ENCODE data around the gene ACSM6.
"Not testable (repeated sequence)": the region's sequence is repeated elsewhere in the genome, so short reads cannot be mapped to it uniquely, and the experiment has no call there.

The ACSM6 gene

GRCh38 chr10:95235676-95236067 is 41.6 kb downstream of the ACSM6 start:
- Histone ChIP-seq H3K4me3 (ENCODE audit: low read length) (no peak overlapping the region), H3K9me3 (ENCODE audit: insufficient read depth, low read depth, low read length) (peaks cover 4% of the 10 kb centered on the region; the same call in 1 of the 2 replicates), H3K27ac (ENCODE audit: low read depth, low read length) (peak overlapping the region; percentile 47; the same call in 1 of the 2 replicates), H3K9ac (ENCODE audit: low read depth, low read length) (no peak overlapping the region), H3K4me1 (ENCODE audit: insufficient read depth, low read length) (peaks cover 23% of the 10 kb centered on the region), H3K27me3 (ENCODE audit: insufficient read depth, low read length) (no peaks in the 10 kb centered on the region), H3K36me3 (ENCODE audit: insufficient read depth, low read length) (peaks cover 51% of the 10 kb centered on the region)
- WGBS: 92% methylated on average over 3 of the region's 3 CpGs

GRCh38 chr10:95236068-95236903 is 42.2 kb downstream of the ACSM6 start:
- no peak overlapping the region; the same call in 1 of the 2 replicates for H3K27ac ChIP-seq (ENCODE audit: low read depth, low read length)
- H3K36me3 ChIP-seq (ENCODE audit: insufficient read depth, low read length): peaks cover 57% of the 10 kb centered on the region
- no peak overlapping the region; the same call in 1 of the 2 replicates for H3K9ac ChIP-seq (ENCODE audit: low read depth, low read length)
- WGBS: 92% methylated on average over 6 of the region's 6 CpGs
- no peak overlapping the region for H3K4me3 ChIP-seq (ENCODE audit: low read length)
- H3K4me1 ChIP-seq (ENCODE audit: insufficient read depth, low read length): peaks cover 21% of the 10 kb centered on the region
- H3K27me3 ChIP-seq (ENCODE audit: insufficient read depth, low read length): no peaks in the 10 kb centered on the region
- H3K9me3 ChIP-seq (ENCODE audit: insufficient read depth, low read depth, low read length): peaks cover 4% of the 10 kb centered on the region; the same call in 1 of the 2 replicates

- H3K27me3 ChIP-seq (ENCODE audit: insufficient read depth, low read length): no peaks in the 10 kb centered on the region
- H3K9me3 ChIP-seq (ENCODE audit: insufficient read depth, low read depth, low read length): peaks cover 4% of the 10 kb centered on the region; the same call in 1 of the 2 replicates
- peaks cover 67% of the 10 kb centered on the region for H3K36me3 ChIP-seq (ENCODE audit: insufficient read depth, low read length)
- H3K27ac ChIP-seq (ENCODE audit: low read depth, low read length): no peak overlapping the region
- no peak overlapping the region for H3K9ac ChIP-seq (ENCODE audit: low read depth, low read length)
- peaks cover 12% of the 10 kb centered on the region for H3K4me1 ChIP-seq (ENCODE audit: insufficient read depth, low read length)
- H3K4me3 ChIP-seq (ENCODE audit: low read length): no peak overlapping the region
- WGBS: 86% methylated on average over 12 of the region's 12 CpGs
Measured at GRCh38 chr10:95237376-95238170, 43.5 kb downstream of the ACSM6 start.

GRCh38 chr10:95240096-95240495 is 46.1 kb downstream of the ACSM6 start:
- not testable (repeated sequence) for H3K9me3 ChIP-seq (ENCODE audit: insufficient read depth, low read depth, low read length); H3K4me3 ChIP-seq (ENCODE audit: low read length); H3K9ac ChIP-seq (ENCODE audit: low read depth, low read length); H3K4me1 ChIP-seq (ENCODE audit: insufficient read depth, low read length); H3K27ac ChIP-seq (ENCODE audit: low read depth, low read length); H3K27me3 ChIP-seq (ENCODE audit: insufficient read depth, low read length)
- WGBS: 99% methylated on average over 3 of the region's 3 CpGs
- peaks cover 75% of the 10 kb centered on the region for H3K36me3 ChIP-seq (ENCODE audit: insufficient read depth, low read length)

- Histone ChIP-seq H3K9me3 (ENCODE audit: insufficient read depth, low read depth, low read length) (peaks cover 4% of the 10 kb centered on the region; the same call in 1 of the 2 replicates), H3K27ac (ENCODE audit: low read depth, low read length) (no peak overlapping the region), H3K36me3 (ENCODE audit: insufficient read depth, low read length) (peaks cover 81% of the 10 kb centered on the region), H3K4me3 (ENCODE audit: low read length) (no peak overlapping the region), H3K9ac (ENCODE audit: low read depth, low read length) (no peak overlapping the region), H3K27me3 (ENCODE audit: insufficient read depth, low read length) (no peaks in the 10 kb centered on the region), H3K4me1 (ENCODE audit: insufficient read depth, low read length) (peaks cover 6% of the 10 kb centered on the region; the same call in 1 of the 2 replicates)
- WGBS: 89% methylated on average over 6 of the region's 6 CpGs
Measured at GRCh38 chr10:95240811-95241210, 46.8 kb downstream of the ACSM6 start.

GRCh38 chr10:95241533-95241932 is 47.5 kb downstream of the ACSM6 start:
- peaks cover 4% of the 10 kb centered on the region; the same call in 1 of the 2 replicates for H3K9me3 ChIP-seq (ENCODE audit: insufficient read depth, low read depth, low read length)
- 79% methylated on average over 3 of the region's 4 CpGs for WGBS
- no peaks in the 10 kb centered on the region for H3K4me1 ChIP-seq (ENCODE audit: insufficient read depth, low read length)
- H3K36me3 ChIP-seq (ENCODE audit: insufficient read depth, low read length): peaks cover 80% of the 10 kb centered on the region
- no peak overlapping the region for H3K4me3 ChIP-seq (ENCODE audit: low read length)
- no peak overlapping the region for H3K27ac ChIP-seq (ENCODE audit: low read depth, low read length)
- no peaks in the 10 kb centered on the region for H3K27me3 ChIP-seq (ENCODE audit: insufficient read depth, low read length)
- no peak overlapping the region for H3K9ac ChIP-seq (ENCODE audit: low read depth, low read length)

- H3K4me1 ChIP-seq (ENCODE audit: insufficient read depth, low read length): peaks cover 11% of the 10 kb centered on the region
- H3K4me3 ChIP-seq (ENCODE audit: low read length): no peak overlapping the region
- H3K36me3 ChIP-seq (ENCODE audit: insufficient read depth, low read length): peaks cover 75% of the 10 kb centered on the region
- peaks cover 4% of the 10 kb centered on the region; the same call in 1 of the 2 replicates for H3K9me3 ChIP-seq (ENCODE audit: insufficient read depth, low read depth, low read length)
- no peak overlapping the region for H3K9ac ChIP-seq (ENCODE audit: low read depth, low read length)
- H3K27ac ChIP-seq (ENCODE audit: low read depth, low read length): no peak overlapping the region
- no peaks in the 10 kb centered on the region for H3K27me3 ChIP-seq (ENCODE audit: insufficient read depth, low read length)
- WGBS: 75% methylated on average over 8 of the region's 8 CpGs
Measured at GRCh38 chr10:95242581-95243317, 48.7 kb downstream of the ACSM6 start.

- H3K4me3 ChIP-seq (ENCODE audit: low read length): no peak overlapping the region
- WGBS: 78% methylated on average over 3 of the region's 3 CpGs
- peaks cover 12% of the 10 kb centered on the region for H3K4me1 ChIP-seq (ENCODE audit: insufficient read depth, low read length)
- H3K36me3 ChIP-seq (ENCODE audit: insufficient read depth, low read length): peaks cover 75% of the 10 kb centered on the region
- no peak overlapping the region for H3K9ac ChIP-seq (ENCODE audit: low read depth, low read length)
- H3K9me3 ChIP-seq (ENCODE audit: insufficient read depth, low read depth, low read length): peaks cover 4% of the 10 kb centered on the region; the same call in 1 of the 2 replicates
- H3K27me3 ChIP-seq (ENCODE audit: insufficient read depth, low read length): no peaks in the 10 kb centered on the region
- H3K27ac ChIP-seq (ENCODE audit: low read depth, low read length): no peak overlapping the region
Measured at GRCh38 chr10:95243318-95243617, 49.2 kb downstream of the ACSM6 start.

GRCh38 chr10:95244152-95244551 is 50.1 kb downstream of the ACSM6 start:
- H3K9me3 ChIP-seq (ENCODE audit: insufficient read depth, low read depth, low read length): peaks cover 4% of the 10 kb centered on the region; the same call in 1 of the 2 replicates
- H3K9ac ChIP-seq (ENCODE audit: low read depth, low read length): no peak overlapping the region
- WGBS: 92% methylated on average over 2 of the region's 2 CpGs
- H3K36me3 ChIP-seq (ENCODE audit: insufficient read depth, low read length): peaks cover 74% of the 10 kb centered on the region
- no peaks in the 10 kb centered on the region for H3K27me3 ChIP-seq (ENCODE audit: insufficient read depth, low read length)
- H3K4me3 ChIP-seq (ENCODE audit: low read length): no peak overlapping the region
- no peak overlapping the region for H3K27ac ChIP-seq (ENCODE audit: low read depth, low read length)
- peaks cover 12% of the 10 kb centered on the region for H3K4me1 ChIP-seq (ENCODE audit: insufficient read depth, low read length)

GRCh38 chr10:95245425-95246055 is 51.5 kb downstream of the ACSM6 start:
- Histone ChIP-seq H3K4me3 (ENCODE audit: low read length) (no peak overlapping the region), H3K27ac (ENCODE audit: low read depth, low read length) (no peak overlapping the region), H3K9ac (ENCODE audit: low read depth, low read length) (no peak overlapping the region), H3K9me3 (ENCODE audit: insufficient read depth, low read depth, low read length) (no peaks in the 10 kb centered on the region), H3K27me3 (ENCODE audit: insufficient read depth, low read length) (no peaks in the 10 kb centered on the region), H3K4me1 (ENCODE audit: insufficient read depth, low read length) (peaks cover 25% of the 10 kb centered on the region), H3K36me3 (ENCODE audit: insufficient read depth, low read length) (peaks cover 68% of the 10 kb centered on the region)
- WGBS: 88% methylated on average over 6 of the region's 6 CpGs
